Loucy (cell line): Measurements from ENCODE around the gene ULBP2.
"Not testable (repeated sequence)": the region's sequence is repeated elsewhere in the genome, so short reads cannot be mapped to it uniquely, and the experiment has no call there.

Source experiments
- H2AFZ ChIP-seq: fragments of 200-600 bp; sonication (generic); 2 replicates; pipeline ENCODE4 v1.6.0; 2016; ENCODE audit warnings: antibody characterized with exemption, mild to moderate bottlenecking, low read length, moderate library complexity
- H3F3A ChIP-seq: fragments of 200-600 bp; 2 replicates; pipeline ENCODE4 v1.6.0; 2016; ENCODE audit warnings: antibody characterized with exemption, low read depth, mild to moderate bottlenecking
- H3K27me3 ChIP-seq: fragments of 200-600 bp; sonication (generic); 2 replicates; pipeline ENCODE4 v1.6.1; 2014; ENCODE audit warnings: low read length, mild to moderate bottlenecking; ENCODE audit not compliant: insufficient read depth, poor library complexity, severe bottlenecking
- H3K36me3 ChIP-seq: fragments of 200-600 bp; sonication (generic); 2 replicates; pipeline ENCODE4 v1.6.1; 2016; ENCODE audit warnings: low read length; ENCODE audit not compliant: insufficient read depth
- H3K4me1 ChIP-seq: fragments of 200-600 bp; sonication (generic); 2 replicates; pipeline ENCODE4 v1.5.1; 2014; ENCODE audit warnings: low read length, mild to moderate bottlenecking; ENCODE audit not compliant: insufficient read depth, poor library complexity, severe bottlenecking
- H3K4me2 ChIP-seq: fragments of 200-600 bp; sonication (generic); 2 replicates; pipeline ENCODE4 v1.6.0; 2014; ENCODE audit warnings: antibody characterized with exemption, low read length, low read depth, mild to moderate bottlenecking; ENCODE audit not compliant: poor library complexity, severe bottlenecking
- H3K4me3 ChIP-seq: fragments of 200-600 bp; sonication (generic); 2 replicates; pipeline ENCODE4 v1.5.1; 2014; ENCODE audit warnings: low read length, mild to moderate bottlenecking, mixed read lengths; ENCODE audit not compliant: poor library complexity, severe bottlenecking
- H3K79me2 ChIP-seq: fragments of 200-600 bp; sonication (generic); 2 replicates; pipeline ENCODE4 v1.6.1; 2014; ENCODE audit warnings: low read length; ENCODE audit not compliant: insufficient read depth
- H3K9ac ChIP-seq: fragments of 200-600 bp; sonication (generic); 2 replicates; pipeline ENCODE4 v1.6.0; 2014; ENCODE audit warnings: mild to moderate bottlenecking, low read depth, low read length, moderate library complexity; ENCODE audit not compliant: poor library complexity, severe bottlenecking
- H3K9me2 ChIP-seq: fragments of 200-600 bp; sonication (generic); replicated peaks from 2 replicates; pipeline ENCODE4 v1.6.1; 2016; ENCODE audit warnings: low read depth, low read length, mixed read lengths
- H3K9me3 ChIP-seq: fragments of 200-600 bp; sonication (generic); 2 replicates; pipeline ENCODE4 v1.6.1; 2014; ENCODE audit warnings: mild to moderate bottlenecking, antibody characterized with exemption, low read length, low read depth; ENCODE audit not compliant: insufficient read depth
- H4K20me1 ChIP-seq: fragments of 200-600 bp; sonication (generic); 2 replicates; pipeline ENCODE4 v1.6.0; 2014; ENCODE audit warnings: antibody characterized with exemption, low read length, mild to moderate bottlenecking; ENCODE audit not compliant: insufficient read depth, poor library complexity, severe bottlenecking
- CTCF ChIP-seq: fragments of 200-600 bp; sonication (generic); conservative IDR thresholded peaks from 2 replicates; pipeline ENCODE4 v1.5.1; 2014; ENCODE audit warnings: mild to moderate bottlenecking, antibody characterized with exemption, low read length
- EZH2phosphoT487 ChIP-seq: fragments of 200-600 bp; IDR thresholded peaks from 2 replicates; pipeline ENCODE4 v1.6.1; 2018; ENCODE audit warnings: antibody characterized with exemption, mild to moderate bottlenecking, moderate library complexity, borderline replicate concordance

Gene ULBP2

DNA sequence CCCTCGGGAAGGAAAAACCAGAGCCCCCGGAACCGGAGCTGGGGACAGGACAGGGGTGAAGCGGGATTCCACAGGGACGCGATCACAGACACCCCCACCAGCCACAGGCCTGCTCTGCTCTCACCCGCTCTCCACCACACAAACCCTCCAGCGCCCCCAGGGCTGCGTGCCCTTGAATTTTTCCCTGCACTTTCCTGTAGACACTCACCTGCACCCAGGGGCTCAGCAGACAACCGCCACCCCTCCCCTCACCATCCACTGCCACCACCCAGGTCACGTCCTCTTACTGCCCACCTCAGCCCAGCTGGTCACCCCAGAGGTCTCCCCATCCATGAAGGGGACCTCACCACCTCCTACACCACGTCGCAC is 631 bp downstream of the ULBP2 start:
- Histone ChIP-seq H2AFZ (peak overlapping the region; percentile 89), H3K9ac (peak overlapping the region; percentile 80), H3K36me3 (no peaks in the 10 kb centered on the region), H3K27me3 (no peaks in the 10 kb centered on the region), H3K4me1 (peaks cover 4% of the 10 kb centered on the region), H3K9me2 (no peaks in the 10 kb centered on the region), H3K4me2 (peak overlapping the region; percentile 80), H3K79me2 (peaks cover 7% of the 10 kb centered on the region; the same call in 1 of the 2 replicates), H4K20me1 (no peaks in the 10 kb centered on the region), H3K4me3 (peak overlapping the region; percentile 91), H3K9me3 (no peaks in the 10 kb centered on the region), H3F3A (no peaks in the 10 kb centered on the region)
- no peak for TF ChIP-seq EZH2phosphoT487
- no peak for TF ChIP-seq CTCF

GRCh38 chr6:149943321-149943720 is 1.5 kb downstream of the ULBP2 start:
- not testable (repeated sequence) for H3K79me2 ChIP-seq, H3K36me3 ChIP-seq, H3K27me3 ChIP-seq

DNA sequence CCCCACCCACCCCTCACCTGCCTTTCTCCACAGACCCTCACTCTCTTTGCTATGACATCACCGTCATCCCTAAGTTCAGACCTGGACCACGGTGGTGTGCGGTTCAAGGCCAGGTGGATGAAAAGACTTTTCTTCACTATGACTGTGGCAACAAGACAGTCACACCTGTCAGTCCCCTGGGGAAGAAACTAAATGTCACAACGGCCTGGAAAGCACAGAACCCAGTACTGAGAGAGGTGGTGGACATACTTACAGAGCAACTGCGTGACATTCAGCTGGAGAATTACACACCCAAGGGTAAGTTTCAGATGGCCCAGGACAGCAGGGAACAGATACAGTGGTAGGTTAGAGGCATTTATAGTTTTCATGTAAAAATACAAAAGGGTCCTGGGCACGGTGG is 3.5 kb downstream of the ULBP2 start:
- H3K4me3 ChIP-seq, H3K4me1 ChIP-seq, H3K4me2 ChIP-seq, H3K9me2 ChIP-seq, H2AFZ ChIP-seq, H4K20me1 ChIP-seq, H3K9me3 ChIP-seq, H3K36me3 ChIP-seq, H3K79me2 ChIP-seq, H3K9ac ChIP-seq, H3F3A ChIP-seq, H3K27me3 ChIP-seq: not testable (repeated sequence)

More at GRCh38 chr6:149943321-149943720, 1.5 kb downstream of the ULBP2 start:
- not testable (repeated sequence) for H3K9ac ChIP-seq, H2AFZ ChIP-seq, H3K4me1 ChIP-seq, H3K9me2 ChIP-seq, H3K9me3 ChIP-seq, H3F3A ChIP-seq, H4K20me1 ChIP-seq
- H3K4me3 ChIP-seq, result peak overlapping the region; percentile 91
- H3K4me2 ChIP-seq, result peak overlapping the region; percentile 80

DNA sequence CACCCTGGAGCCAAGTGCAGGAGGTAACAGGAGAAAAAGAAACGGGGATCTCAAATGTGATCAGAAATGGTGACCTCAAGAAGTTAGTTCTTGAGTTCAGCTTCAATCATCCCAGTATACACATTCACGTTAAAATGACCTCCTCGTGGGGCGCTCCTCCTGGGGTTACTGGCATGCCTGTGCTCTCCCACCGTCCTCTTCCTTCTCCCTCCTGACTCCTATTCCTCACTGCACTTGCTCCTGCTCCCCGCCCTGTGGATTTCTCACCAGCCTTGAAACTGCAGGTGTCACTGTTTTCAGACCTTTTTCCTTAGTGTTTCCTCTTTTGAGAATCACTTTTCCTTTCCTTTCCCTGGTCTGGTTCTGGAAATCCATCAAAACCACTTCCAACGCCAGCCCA is 4.8 kb downstream of the ULBP2 start:
- not testable (repeated sequence) for H3F3A ChIP-seq, H3K4me3 ChIP-seq, H3K36me3 ChIP-seq, H3K9me3 ChIP-seq, H3K4me1 ChIP-seq, H3K79me2 ChIP-seq, H4K20me1 ChIP-seq, H2AFZ ChIP-seq, H3K9me2 ChIP-seq, H3K4me2 ChIP-seq, H3K9ac ChIP-seq, H3K27me3 ChIP-seq

DNA sequence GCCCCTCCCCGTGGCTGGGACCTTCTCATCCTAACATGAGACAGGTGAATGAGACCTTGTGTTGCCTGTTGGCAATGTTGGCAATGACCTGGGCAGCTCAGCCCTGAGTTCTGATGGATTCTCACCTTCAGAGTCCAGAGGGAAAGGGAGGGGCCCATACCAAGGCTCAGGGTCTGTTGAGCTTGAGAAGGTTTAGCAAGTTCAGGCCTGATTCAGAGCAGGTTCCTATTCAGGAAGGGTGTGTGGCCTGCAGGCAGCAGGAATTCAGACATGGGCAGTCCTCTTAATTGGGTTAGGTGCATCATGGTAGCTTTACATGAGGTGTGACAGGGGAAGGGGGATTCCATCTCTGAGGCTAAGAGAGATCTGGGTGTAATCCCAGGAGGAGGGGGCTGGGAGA is 5.7 kb downstream of the ULBP2 start:
- not testable (repeated sequence) for H3K4me1 ChIP-seq, H3K27me3 ChIP-seq, H3K79me2 ChIP-seq, H3K9me3 ChIP-seq, H3K4me2 ChIP-seq, H3F3A ChIP-seq, H4K20me1 ChIP-seq, H3K9ac ChIP-seq, H2AFZ ChIP-seq, H3K9me2 ChIP-seq, H3K4me3 ChIP-seq, H3K36me3 ChIP-seq
